B cell (primary cell): Measurements from ENCODE around the gene CABLES1.

Experiments
- CTCF ChIP-seq: fragments of 200-600 bp; IDR thresholded peaks from one replicate; pipeline ENCODE4 v1.8.0; 2022; ENCODE audit warnings: antibody characterized with exemption, mild to moderate bottlenecking
- EZH2 ChIP-seq: IDR thresholded peaks from 2 replicates; pipeline ENCODE4 v1.6.1; 2012; ENCODE audit warnings: borderline replicate concordance, low read depth, mild to moderate bottlenecking, moderate library complexity, low read length; ENCODE audit not compliant: insufficient read depth, poor library complexity, severe bottlenecking

DNA sequence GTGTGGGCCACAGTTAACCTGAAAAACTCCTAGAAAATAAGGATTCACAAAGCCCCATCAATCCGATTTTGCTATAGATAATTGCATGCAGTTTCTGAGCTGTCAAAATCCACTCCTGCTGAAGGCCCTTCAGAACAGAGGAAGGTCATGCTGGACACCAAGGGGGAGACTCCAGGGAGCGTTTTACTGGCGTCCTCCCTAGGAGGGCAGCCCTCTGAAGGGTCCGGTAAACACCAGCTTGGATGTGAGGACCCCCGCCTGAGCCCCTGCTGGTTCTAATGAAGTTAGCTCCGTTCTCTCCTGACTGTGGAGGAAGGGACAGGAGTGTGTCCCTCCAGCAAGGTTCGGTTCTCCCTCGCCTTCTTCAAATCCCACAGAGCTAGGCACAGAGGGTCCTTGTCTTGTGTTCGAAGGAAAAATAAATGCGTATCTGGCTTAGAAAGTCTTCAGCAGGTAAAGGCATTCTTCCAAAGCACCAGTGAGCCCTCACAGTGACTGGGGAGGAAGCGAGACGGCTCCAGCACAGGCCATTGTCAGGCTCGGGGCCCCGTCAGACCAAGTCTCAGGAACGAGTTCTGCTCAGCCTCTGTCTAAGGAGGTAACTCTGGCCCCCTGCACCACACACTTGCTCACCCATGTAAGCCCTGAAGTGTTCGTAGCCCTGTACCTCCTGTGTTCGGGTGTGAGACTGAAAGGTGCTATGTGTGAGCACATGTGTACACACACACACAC, 41.6 kb downstream of the CABLES1 start:
- TF ChIP-seq CTCF: no peak
- TF ChIP-seq EZH2: no peak
